T-helper 17 cell (primary cell): ENCODE measurements around the gene CACUL1. TPM values are rescaled to one million over a fixed set of nuclear protein-coding genes. Genes with fewer than 3 reads are reported as not detected.

Source experiments
- ATAC-seq: fragments of 150-1000 bp; cut with Tn5 transposase; 2 replicates; pipeline ENCODE4 v1.10.0; 2021; ENCODE audit warnings: mild to moderate bottlenecking, moderate library complexity
- DNase-seq, 3 donors: peaks; one replicate each; pipeline versions ENCODE4 v3.0.0 to v3.0.0-alpha.2; 2020 to 2021
- H3K9me3 ChIP-seq: one replicate; pipeline ENCODE4 v1.7.0; 2013; ENCODE audit warnings: low read length, mild to moderate bottlenecking; ENCODE audit not compliant: control insufficient read depth, poor library complexity, severe bottlenecking
- H3K27ac Mint-ChIP-seq: one replicate; pipeline ENCODE4 v1.8.0; 2022; ENCODE audit warnings: mild to moderate bottlenecking, moderate library complexity, mixed read lengths
- H3K27me3 Mint-ChIP-seq: one replicate; pipeline ENCODE4 v1.8.0; 2022; ENCODE audit warnings: mixed read lengths
- H3K36me3 Mint-ChIP-seq: one replicate; pipeline ENCODE4 v1.8.0; 2022; ENCODE audit warnings: low read depth, mixed read lengths
- H3K4me1 Mint-ChIP-seq: one replicate; pipeline ENCODE4 v1.8.0; 2022; ENCODE audit warnings: mild to moderate bottlenecking, mixed read lengths
- H3K4me3 Mint-ChIP-seq: one replicate; pipeline ENCODE4 v1.8.0; 2022; ENCODE audit warnings: mild to moderate bottlenecking, moderate library complexity, mixed read lengths
- total RNA-seq, 4 donors: library from RNA in 2 of 4; stranded (reverse) in 2 of 4; gene quantifications; one replicate each; pipeline ENCODE4 v1.2.3 and lab custom pipeline; 2022 to 2026

Gene CACUL1
- total RNA-seq, 2 donors from 2014 or later = 30.3 to 32.0 TPM

DNA sequence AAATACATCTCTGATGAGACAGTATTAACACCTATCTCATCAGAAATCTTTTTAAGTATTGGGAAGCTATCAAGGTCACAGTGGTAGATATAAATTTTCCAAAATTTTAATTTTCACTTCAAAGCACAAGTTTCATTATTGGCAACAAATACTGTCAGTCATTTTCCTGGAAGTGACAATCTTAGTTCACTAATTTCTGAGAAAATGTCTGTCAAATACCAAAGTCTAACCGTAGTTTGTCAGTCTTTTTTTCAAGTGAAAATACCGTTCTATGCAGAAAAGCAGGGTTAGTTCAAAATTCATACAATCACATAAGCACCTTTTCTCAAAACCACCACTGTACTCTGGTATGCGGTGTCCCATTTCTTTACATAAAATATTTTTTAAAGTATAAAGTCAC is 40.4 kb downstream of the CACUL1 start:
- no peaks in the 10 kb centered on the region for H3K27me3 Mint-ChIP-seq
- no peaks in the 10 kb centered on the region for H3K9me3 ChIP-seq
- H3K36me3 Mint-ChIP-seq = peaks cover 3% of the 10 kb centered on the region
- ATAC-seq (no peak), DNase-seq (no peak)
- H3K4me3 Mint-ChIP-seq = no peak overlapping the region
- no peak overlapping the region for H3K27ac Mint-ChIP-seq
- peaks cover 7% of the 10 kb centered on the region for H3K4me1 Mint-ChIP-seq

DNA sequence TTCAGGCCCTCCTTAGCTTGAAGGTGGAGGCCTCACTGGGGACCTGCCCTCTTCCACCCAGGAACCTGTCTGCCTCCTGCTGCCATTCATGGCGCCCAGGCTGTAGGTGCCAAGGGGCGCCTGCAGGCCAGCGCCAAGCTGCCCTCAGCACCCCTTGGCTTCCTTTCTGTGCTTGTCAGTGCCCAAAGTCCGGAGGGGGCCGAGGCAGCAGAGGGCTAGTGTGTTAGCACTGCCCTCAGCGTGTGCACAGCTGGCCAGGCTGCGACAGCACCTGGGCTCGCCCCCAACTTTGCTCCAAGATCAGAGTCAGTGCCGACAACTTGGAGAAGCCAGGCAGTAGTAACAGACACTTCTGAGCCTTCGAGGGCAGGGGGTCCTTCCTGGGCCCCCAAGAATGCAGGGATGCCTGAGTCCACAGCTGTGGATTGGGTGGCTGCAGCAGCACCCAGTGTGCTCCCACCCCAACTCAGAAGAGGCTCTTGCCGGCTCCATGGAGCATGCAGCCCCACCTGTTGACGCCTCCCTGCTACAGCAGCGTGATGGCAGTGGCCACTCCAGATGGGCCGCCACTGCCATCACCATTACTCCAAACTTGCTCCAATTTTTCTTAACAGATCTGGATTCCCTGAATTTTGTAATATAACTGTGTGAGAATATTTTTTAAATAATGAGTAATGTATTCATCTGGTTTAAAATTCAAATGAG is 41.7 kb downstream of the CACUL1 start:
- H3K9me3 ChIP-seq = no peaks in the 10 kb centered on the region
- no peak overlapping the region for H3K27ac Mint-ChIP-seq
- ATAC-seq = no peak
- no peaks in the 10 kb centered on the region for H3K27me3 Mint-ChIP-seq
- no peak overlapping the region for H3K4me3 Mint-ChIP-seq
- no peak for DNase-seq
- H3K36me3 Mint-ChIP-seq = peaks cover 3% of the 10 kb centered on the region
- peaks cover 7% of the 10 kb centered on the region for H3K4me1 Mint-ChIP-seq

DNA sequence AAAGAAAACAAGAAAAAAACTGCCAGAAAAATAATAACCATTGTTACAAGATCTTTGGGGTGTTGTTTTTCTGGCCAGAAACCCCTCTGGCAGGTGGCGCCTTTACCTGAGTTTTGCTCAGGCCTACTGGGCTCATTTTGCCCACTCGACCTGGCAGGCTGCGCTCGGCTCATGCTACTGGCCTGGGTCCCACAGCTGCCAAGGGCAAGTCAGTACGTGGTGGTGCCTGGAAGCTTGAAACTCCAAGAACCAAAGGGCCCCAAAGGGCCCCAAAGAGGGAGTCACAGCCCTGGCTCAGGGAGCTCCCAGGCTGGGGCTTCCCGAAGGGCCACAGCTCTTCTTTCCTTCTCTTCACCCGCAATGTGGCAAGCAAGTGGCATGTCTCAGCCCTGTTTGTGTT is 42.7 kb downstream of the CACUL1 start:
- DNase-seq (no peak), ATAC-seq (no peak)
- no peak overlapping the region for H3K27ac Mint-ChIP-seq
- no peaks in the 10 kb centered on the region for H3K27me3 Mint-ChIP-seq
- no peaks in the 10 kb centered on the region for H3K9me3 ChIP-seq
- H3K4me3 Mint-ChIP-seq = no peak overlapping the region
- peaks cover 7% of the 10 kb centered on the region for H3K4me1 Mint-ChIP-seq
- peaks cover 3% of the 10 kb centered on the region for H3K36me3 Mint-ChIP-seq

DNA sequence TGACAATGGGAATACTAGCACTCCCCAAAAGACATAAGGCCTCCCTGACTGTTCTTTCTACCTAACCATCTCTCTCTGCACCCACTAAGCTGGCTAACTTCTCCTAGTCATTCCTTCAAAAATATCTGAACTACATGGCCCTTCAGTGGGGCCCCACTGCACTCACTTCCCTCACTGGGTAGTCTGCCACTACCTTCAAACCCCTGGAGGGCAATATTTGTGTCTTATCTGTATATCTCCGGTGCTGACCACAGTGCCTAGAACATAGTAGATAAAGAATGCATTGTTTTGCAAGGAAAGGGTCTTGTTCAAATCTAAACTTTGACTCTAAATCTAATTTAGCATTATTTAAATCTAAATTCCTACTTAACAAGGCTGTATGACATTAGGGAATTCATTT is 44.3 kb downstream of the CACUL1 start:
- H3K4me3 Mint-ChIP-seq = no peak overlapping the region
- DNase-seq = no peak
- H3K9me3 ChIP-seq = no peaks in the 10 kb centered on the region
- peaks cover 6% of the 10 kb centered on the region for H3K36me3 Mint-ChIP-seq
- peaks cover 11% of the 10 kb centered on the region for H3K4me1 Mint-ChIP-seq
- H3K27me3 Mint-ChIP-seq = no peaks in the 10 kb centered on the region
- no peak overlapping the region for H3K27ac Mint-ChIP-seq
- no peak for ATAC-seq

DNA sequence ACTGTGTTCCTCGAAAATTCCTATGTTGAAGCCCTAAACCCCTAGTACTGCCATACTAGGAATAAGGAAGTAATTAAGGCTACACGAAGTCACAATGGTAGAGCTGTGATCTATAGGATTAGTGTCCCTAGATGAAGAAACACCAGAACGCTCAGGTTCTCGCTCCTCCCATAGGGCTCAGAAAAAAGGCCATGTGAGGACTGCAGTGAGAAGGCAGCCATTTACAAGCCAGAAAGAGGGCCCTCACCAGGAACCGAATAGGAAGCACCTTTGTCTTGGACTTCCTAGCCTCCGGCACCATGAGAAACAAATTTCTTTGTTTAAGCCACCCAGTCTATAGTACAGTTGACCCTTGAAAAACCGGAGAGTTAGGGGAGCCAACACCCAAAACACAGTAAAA is 46.2 kb downstream of the CACUL1 start:
- H3K36me3 Mint-ChIP-seq = peaks cover 6% of the 10 kb centered on the region
- H3K27ac Mint-ChIP-seq = no peak overlapping the region
- ATAC-seq = no peak
- H3K4me3 Mint-ChIP-seq = no peak overlapping the region
- H3K27me3 Mint-ChIP-seq = no peaks in the 10 kb centered on the region
- H3K9me3 ChIP-seq = no peaks in the 10 kb centered on the region
- no peak for DNase-seq
- H3K4me1 Mint-ChIP-seq = peaks cover 11% of the 10 kb centered on the region

DNA sequence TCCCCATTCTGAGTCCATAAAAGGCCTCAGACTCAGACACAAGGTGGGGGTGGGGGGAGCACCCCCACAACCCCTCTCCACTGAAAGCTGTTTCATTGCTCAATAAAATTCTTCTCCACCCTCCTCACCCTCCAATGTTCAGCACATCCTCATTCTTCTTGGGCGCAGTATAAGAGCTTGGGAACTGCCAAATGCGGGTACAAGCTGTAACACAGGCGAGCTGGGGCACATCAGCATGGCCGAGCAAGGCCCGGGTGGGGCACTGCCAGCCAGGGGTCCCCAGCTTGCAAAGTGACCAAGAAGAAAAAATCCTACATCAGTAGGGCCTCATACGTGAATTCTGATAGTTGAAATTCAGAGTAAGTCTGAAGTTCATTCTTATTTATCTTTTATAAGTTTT is 50.1 kb downstream of the CACUL1 start:
- no peak for ATAC-seq
- H3K36me3 Mint-ChIP-seq = peaks cover 3% of the 10 kb centered on the region
- no peak overlapping the region for H3K27ac Mint-ChIP-seq
- no peaks in the 10 kb centered on the region for H3K9me3 ChIP-seq
- H3K4me1 Mint-ChIP-seq = peaks cover 19% of the 10 kb centered on the region
- H3K27me3 Mint-ChIP-seq = no peaks in the 10 kb centered on the region
- H3K4me3 Mint-ChIP-seq = no peak overlapping the region
- DNase-seq = no peak

DNA sequence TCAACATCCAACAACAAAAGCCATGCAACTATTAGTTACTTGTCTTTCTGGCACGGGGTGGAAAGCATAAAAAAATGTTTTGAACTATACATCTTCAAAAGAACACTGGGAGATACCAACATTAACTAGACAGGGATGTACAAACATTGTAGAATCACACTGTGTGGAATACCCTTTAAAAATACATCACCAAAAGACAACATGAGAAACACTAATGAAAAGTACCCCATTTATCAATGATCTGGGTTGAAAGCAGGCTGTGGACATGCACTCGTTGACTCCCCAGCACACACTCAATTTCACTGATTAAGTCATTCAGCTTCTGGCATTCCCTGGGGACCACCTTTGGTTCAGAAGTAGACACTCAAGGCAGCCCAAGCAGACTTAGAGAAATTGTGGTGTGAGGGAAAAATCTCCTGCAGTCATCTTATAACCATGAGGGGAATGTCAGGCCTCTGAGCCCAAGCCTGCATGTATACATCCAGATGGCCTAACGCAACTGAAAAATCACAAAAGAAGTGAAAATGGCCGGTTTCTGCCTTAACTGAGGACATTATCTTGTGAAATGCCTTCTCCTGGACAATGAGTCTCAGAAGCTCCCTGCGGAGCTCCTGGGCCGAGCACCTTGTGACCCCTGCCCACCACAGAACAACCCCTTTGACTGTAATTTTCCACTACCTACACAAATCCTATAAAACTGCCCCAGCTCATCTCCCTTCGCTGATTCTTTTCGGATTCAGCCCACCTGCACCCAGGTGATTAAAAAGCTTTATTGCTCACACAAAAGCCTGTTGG is 53.0 kb downstream of the CACUL1 start:
- Mint-ChIP-seq H3K4me3 (no peak overlapping the region), H3K36me3 (peaks cover 3% of the 10 kb centered on the region), H3K4me1 (peaks cover 28% of the 10 kb centered on the region), H3K27ac (no peak overlapping the region), H3K27me3 (no peaks in the 10 kb centered on the region)
- no peak for DNase-seq
- ATAC-seq = no peak
- H3K9me3 ChIP-seq = no peaks in the 10 kb centered on the region

DNA sequence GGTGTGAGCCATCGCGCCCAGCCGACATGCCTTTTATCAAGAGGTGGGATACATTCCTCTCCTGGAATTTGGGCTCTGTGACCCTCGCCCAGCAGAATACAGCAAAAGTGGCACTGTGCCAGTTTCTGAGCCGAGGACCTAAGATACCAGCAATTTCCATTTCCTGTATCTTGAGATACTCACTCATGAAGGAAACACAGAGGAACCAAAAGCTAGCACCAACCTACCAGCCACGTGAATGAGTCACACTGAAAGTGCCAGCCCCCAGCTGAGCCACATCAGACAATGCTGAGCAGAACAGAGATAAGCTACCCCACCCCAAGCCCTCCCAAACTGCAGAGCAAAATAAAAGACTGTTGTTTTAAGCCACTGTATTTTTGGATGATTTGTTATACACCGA is 56.3 kb downstream of the CACUL1 start:
- no peaks in the 10 kb centered on the region for H3K9me3 ChIP-seq
- peak overlapping the region; percentile 91 for H3K27ac Mint-ChIP-seq
- peak; percentile 100 for ATAC-seq
- peak overlapping the region; percentile 79 for H3K4me3 Mint-ChIP-seq
- H3K4me1 Mint-ChIP-seq = peaks cover 20% of the 10 kb centered on the region
- H3K27me3 Mint-ChIP-seq = no peaks in the 10 kb centered on the region
- DNase-seq = peak; percentile 30 to 65 (median 49)
- H3K36me3 Mint-ChIP-seq = no peaks in the 10 kb centered on the region

DNA sequence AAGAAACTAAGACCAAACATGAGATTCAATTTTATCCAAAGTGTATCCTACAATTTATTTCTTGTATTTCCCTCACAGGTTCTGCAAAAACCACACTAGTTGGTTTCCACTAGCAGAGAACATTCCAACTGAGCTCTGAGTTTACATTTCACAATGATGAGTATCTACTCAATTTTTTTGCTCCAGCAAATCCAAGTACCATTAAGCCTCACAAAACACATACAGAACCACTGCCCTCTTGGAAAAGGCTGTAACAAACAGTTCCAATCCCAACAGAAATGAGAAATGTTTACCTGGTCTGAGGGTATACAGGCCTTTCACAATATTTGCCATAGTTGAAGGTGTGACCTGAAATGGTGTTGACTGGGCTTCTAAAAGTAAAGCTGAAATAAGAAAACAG is 59.9 kb downstream of the CACUL1 start:
- H3K4me1 Mint-ChIP-seq = peaks cover 16% of the 10 kb centered on the region
- no peaks in the 10 kb centered on the region for H3K27me3 Mint-ChIP-seq
- H3K36me3 Mint-ChIP-seq = no peaks in the 10 kb centered on the region
- DNase-seq = no peak
- peak overlapping the region; percentile 8 for H3K27ac Mint-ChIP-seq
- no peak for ATAC-seq
- no peaks in the 10 kb centered on the region for H3K9me3 ChIP-seq
- no peak overlapping the region for H3K4me3 Mint-ChIP-seq

DNA sequence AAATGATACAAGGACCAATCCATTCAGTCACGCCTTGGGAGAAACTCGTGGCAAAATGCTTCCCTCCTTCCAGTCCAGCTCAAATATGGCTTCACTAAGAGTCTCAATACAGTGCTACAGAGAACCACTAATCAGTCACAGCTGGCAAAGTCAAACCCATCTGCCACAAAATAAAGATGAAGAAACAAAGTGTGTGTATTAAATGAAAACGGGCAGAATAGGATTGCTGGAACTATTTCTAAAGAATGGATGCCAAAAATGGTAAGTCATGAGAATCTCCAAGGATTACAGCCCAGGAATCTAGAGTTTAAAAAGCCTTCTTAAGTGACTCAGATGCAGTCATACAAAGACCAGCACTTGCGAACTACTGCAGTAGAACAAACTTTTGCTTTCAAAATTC is 61.9 kb downstream of the CACUL1 start:
- H3K4me1 Mint-ChIP-seq = peaks cover 7% of the 10 kb centered on the region
- H3K4me3 Mint-ChIP-seq = no peak overlapping the region
- no peak for DNase-seq
- no peaks in the 10 kb centered on the region for H3K27me3 Mint-ChIP-seq
- no peak overlapping the region for H3K27ac Mint-ChIP-seq
- H3K9me3 ChIP-seq = no peaks in the 10 kb centered on the region
- H3K36me3 Mint-ChIP-seq = peaks cover 2% of the 10 kb centered on the region
- no peak for ATAC-seq

DNA sequence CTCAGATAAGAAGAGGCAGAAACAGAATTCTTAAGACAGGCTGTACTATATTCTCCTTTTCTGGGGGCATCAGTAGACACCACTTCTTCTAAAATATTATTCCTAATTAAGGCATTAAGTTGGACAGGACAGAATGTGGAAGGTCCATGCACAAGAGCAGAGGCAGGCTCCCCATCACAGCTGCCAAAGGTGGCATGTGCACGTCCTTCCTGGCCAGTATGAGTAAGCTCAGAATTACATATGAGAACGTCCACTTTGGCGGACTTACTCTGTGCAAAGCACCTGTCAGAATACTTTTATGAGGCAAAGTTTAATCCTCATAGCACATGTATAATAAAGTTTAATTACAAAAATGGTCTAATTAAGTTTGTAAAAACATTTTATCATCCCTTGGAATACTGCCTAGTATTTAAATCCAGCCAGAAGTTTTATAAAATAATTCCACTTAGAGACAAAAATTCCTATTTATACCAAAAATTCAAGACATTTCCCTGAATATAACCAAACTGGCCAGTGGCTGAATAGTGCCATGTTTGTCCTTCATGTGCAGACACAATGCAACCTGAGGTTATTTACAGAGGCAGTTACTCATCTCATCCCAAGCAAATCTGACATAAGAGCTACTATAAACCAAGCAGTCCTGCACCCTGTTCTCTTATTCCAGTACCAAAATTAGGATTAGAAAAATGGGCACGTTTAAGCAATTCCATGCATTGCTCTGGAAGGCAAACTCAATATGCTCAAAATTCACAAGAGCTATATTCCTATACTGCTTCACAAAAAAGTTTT is 65.5 kb downstream of the CACUL1 start:
- no peaks in the 10 kb centered on the region for H3K9me3 ChIP-seq
- Mint-ChIP-seq H3K27ac (peak overlapping the region; percentile 9), H3K4me1 (peaks cover 7% of the 10 kb centered on the region), H3K36me3 (peaks cover 11% of the 10 kb centered on the region), H3K4me3 (no peak overlapping the region), H3K27me3 (no peaks in the 10 kb centered on the region)
- ATAC-seq = no peak
- no peak for DNase-seq

DNA sequence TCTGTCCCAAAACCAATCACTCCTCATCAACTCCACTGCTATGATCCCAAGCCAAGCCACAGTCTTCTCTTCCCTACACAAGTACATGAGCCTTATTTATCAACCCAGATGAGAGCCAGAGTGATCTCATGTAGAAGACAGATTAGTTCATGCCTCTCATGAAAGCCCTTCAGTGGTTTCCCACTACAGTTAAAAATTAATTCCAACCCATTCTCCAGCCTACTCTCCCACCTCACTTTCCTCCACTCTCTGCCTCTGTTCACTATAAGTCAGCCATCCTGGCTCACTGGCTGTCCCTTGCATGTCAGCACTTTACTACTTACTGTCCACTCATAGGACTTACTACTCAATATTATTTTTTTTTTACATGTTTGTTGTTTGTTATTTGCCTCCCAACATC is 67.3 kb downstream of the CACUL1 start:
- Mint-ChIP-seq H3K4me3 (no peak overlapping the region), H3K27ac (peak overlapping the region; percentile 49), H3K36me3 (peaks cover 11% of the 10 kb centered on the region), H3K27me3 (no peaks in the 10 kb centered on the region), H3K4me1 (peaks cover 4% of the 10 kb centered on the region)
- DNase-seq (no peak), ATAC-seq (no peak)
- no peaks in the 10 kb centered on the region for H3K9me3 ChIP-seq

DNA sequence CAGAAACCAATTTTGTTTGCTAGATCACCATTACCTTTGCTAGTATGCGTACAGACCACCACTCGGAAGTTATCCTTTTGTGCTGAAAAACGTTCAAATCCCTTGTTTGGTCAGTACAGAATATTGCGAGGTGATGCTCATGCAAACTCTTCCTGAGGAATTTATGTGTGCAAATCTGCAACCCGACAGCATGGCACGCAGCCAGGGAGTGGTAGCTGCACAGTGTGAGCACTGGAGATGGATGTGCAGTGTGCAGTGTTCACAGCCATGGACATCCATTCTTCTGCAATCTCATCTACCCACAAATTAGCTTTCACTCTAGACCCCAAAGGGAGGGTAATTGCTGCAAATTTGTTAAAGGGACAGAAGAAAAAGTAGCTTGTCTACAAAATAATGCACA is 72.2 kb downstream of the CACUL1 start:
- no peak for ATAC-seq
- peaks cover 9% of the 10 kb centered on the region for H3K36me3 Mint-ChIP-seq

More for the DNA sequence above, 72.2 kb downstream of the CACUL1 start:
- Mint-ChIP-seq H3K4me1 (peaks cover 14% of the 10 kb centered on the region), H3K4me3 (no peak overlapping the region), H3K27ac (no peak overlapping the region), H3K27me3 (no peaks in the 10 kb centered on the region)
- DNase-seq = no peak
- no peaks in the 10 kb centered on the region for H3K9me3 ChIP-seq
